GM19397 (cell line): ENCODE measurements around the gene DENND1A.
"Not testable (repeated sequence)": the region's sequence is repeated elsewhere in the genome, so short reads cannot be mapped to it uniquely, and the experiment has no call there.

ENCODE experiments used
- ATAC-seq: cut with Tn5 transposase; IDR thresholded peaks from one replicate; pipeline ENCODE4 v1.9.1; 2021; ENCODE audit warnings: mild to moderate bottlenecking, moderate library complexity; ENCODE audit not compliant: unreplicated experiment

Gene DENND1A

DNA sequence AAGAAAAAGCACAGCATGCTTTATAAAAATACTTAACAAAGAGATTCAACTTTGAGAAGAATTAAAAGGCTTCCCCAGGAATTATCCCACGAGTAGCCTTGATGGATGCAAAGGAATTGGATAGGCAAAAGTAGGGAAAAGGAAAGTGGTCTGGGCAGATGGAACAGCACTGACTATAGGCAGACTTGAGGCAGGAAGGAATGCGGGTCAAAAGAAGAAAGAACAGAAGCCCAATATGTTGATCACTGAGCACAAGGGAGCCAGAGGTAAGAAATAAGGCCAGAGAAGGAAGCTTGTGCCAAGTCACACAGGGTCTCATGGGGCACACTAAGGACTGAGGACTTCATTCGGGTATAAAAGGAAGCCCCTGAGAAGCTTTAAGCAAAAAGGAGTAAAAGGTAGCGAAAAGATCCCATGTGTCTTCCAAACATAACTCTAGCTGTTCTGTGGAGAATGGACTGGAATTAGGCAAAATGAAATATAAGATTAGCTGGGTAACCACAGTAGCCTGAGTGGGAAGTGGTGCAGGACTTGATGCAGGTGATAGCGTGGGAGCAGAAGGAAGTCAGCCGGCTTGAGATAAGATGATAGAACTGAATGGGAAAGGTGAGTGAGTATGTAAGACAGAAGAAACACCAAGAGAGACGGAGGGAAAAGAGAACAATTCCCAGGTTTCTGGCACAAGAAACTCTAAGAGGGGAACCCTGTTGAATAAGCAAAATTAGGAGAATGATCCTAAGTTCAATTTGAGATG is 106.6 kb downstream of the DENND1A start:
- ATAC-seq, result no peak

DNA sequence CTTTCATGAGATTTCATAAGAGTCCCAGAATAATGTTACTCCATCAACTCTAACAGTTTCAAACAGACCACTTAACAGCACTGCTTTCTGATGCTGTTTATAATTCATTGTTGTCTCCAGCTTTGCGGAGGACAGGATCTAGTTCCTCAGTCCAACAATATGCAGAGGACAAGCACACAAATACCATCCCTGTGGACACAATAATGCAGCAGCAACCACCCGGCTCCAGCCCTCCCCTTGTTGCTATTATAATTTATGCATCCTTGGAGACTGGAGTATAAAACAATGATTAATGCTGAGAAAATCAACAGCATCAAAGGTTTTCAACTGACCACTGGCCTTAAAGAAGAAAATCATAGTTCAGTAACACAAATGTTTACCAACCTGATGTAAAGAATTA is 108.3 kb downstream of the DENND1A start:
- no peak for ATAC-seq

DNA sequence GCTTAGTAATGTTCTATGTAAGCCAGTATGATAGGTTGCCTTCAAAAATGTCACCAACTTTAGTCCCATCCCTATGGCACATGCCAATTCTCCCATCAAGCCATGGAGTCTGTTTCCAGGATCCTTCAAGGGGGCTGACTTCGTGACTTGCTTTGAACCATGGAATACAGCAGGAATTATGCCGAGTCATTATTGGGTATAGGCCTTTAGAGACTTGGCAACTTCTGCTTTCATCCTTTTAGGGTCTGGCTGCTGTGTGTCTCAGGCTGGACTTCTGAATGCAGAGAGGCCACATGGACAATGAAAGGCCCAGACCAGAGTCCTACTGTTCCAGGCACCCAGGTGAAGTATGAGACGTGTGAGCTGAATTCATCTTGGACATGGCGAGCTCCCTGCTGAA is 109.8 kb downstream of the DENND1A start:
- ATAC-seq, result no peak

DNA sequence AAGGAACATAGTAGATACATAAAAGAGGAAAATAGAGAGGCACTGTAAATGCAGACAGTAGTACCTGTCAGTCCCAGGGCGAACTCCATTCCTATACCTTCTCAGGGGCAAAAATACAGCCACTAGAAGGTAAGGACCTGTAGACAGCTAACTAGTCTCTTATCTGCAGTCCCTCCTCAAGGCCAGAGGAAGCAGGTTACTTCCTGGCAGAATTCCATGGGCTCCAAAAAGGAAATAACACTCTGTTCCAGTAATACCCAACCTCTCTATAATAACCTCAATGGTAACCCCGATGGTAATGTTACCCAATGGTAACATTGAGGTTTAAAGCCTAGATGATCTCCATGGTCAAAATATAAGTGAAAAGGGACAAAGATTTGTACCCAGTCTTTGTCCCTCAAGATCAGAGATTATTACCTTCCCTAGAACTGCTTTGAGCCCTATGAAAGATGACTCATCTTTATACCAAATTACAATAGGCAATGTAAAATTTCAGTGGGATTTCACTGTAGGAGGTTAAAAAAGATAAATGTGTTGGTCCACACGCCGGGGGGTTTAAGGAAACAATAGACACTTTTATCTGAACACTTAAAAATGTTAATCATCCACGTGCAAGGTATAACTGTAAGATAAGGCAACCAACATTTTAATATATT is 113.0 kb downstream of the DENND1A start:
- no peak for ATAC-seq

DNA sequence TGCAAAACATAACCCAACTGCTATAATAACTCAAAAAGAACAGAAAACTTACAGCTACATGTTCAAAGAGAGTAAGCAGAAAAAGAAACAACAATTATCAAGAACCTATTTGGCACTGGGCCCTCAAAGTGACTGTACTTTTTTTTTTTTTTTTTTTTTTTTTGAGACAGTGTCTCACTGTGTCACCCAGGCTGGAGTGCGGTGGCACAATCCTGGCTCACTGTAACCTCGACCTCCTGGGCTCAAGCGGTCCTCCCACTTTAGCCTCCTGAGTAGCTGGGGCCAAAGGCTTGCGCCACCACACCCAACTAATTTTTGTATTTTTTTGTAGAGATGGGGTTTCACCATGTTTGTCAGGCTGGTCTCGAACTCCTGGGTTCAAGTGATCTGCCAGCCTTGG is 114.1 kb downstream of the DENND1A start:
- ATAC-seq, result not testable (repeated sequence)

DNA sequence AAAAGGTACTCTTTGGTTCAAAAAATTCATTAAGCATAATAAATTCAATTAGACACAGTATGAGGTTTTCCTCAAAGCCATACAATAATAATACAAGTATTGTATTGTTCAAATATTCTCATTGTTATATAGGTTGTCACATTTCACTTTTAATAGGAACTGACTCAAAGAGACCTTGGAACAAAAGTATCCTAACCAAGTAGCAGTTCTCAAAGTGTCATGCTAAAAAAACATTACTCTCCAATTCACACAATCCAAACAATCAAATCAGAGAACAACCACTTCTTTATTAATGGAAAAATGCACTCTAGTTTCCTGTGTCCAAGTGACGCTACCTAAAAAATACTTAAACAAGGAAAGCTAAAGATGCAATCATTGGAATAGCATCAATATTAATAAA is 115.4 kb downstream of the DENND1A start:
- no peak for ATAC-seq

DNA sequence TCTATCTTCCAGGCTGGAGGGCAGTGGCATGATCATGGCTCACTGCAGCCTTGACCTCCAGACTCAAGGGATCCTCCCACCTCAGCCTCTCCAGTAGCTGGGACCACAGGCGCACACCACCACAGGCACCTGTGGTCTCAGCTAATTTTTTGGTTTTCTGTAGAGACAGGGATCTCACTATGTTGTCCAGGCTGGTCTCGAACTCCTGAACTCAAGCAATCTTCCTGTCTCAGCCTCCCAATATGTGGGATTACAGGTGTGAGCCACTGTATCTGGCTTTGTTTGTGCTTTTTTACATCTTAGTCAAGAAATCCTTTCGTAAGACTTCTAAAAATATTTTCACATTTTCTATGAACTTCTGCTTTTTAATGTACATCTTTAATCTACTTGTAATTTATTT is 116.9 kb downstream of the DENND1A start:
- no peak for ATAC-seq

DNA sequence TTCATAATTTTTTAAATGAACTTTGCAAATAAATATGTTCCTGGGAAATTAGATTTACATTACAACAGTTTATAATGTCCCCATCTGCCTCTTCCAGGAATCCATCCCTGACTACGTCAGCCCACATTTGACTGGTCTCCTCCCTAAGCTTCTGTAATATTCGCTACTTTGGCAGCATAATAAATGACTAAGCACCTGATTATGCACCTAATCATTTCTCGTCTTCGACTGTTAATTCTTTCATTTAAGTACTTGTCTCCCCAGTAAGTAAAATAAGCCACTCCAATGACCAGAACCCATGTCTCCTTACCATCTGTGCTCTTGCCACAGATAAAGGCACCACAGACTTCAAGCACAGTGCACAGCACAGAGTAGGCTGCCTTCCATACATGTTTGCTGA is 122.7 kb downstream of the DENND1A start:
- ATAC-seq, result no peak

DNA sequence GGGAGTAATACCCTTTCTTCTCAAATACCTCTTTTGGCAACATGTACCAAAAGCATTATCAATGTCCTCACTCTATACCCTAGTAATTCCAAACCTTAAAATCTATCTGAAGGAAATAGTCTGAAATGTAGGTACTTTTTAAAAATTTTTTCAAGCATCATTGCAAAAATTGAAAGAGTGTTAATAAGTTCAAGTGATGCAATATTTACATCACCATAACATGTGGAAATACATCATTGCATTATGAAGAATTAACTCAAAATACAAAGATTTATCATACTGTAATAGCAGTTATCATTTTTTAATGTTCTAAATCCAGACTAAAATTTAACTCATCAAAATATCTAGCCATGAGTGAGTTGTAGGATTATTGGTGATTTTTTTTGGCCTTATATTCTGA is 123.1 kb downstream of the DENND1A start:
- no peak for ATAC-seq

DNA sequence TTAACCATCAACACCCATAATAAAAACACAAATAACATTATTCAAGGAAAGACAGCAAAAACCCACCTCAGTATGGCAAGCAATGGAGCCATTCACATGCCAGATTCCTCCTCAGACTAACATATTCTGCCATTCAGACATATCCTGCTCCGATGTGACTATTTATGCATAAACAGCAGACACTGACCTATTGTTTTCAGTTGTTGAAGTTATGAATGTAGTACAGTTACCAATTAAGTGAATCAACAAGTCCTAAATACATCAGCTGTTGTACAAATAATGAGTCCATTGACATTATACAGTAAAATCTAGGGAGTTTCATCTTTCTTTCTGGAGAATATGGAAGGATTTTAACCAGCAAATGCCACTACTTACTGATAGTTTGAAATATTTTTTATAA is 131.7 kb downstream of the DENND1A start:
- no peak for ATAC-seq

DNA sequence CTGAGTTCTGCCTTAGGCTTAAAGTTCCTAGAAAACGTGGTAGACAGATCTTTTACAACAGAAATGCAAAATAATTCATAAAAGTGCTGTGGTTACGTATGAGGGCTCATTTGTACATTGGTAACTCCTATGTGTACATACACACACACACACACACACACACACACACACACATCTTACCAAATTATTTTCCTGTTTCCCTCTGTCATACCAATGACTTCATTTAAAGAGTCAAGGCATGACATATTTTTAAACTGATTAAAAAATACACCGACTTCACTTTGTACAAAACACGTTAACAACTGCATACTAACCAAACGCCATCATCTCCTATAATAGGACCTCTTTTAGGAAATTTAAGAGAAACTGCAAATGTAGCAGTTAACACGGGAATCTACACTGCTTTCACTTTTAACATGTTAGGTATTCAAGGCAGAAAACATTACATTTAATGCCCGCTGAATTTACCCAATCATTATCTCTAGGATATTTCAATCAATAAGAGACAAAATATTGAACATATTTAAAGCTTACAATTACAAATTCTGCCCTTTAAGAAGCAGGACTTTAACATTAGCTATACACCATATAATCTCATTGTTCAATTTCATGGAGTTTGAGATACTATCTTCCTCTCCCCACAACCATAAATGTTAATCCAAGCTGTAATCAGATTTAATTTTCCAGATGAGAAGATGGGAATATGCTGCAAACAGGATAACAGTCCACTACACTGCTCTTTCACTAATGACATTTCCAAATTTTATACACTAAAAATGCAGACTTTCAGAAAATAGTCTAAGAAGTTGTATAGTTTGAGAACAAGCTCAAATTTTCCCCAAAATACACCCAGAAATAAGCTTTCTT is 133.1 kb downstream of the DENND1A start:
- no peak for ATAC-seq

DNA sequence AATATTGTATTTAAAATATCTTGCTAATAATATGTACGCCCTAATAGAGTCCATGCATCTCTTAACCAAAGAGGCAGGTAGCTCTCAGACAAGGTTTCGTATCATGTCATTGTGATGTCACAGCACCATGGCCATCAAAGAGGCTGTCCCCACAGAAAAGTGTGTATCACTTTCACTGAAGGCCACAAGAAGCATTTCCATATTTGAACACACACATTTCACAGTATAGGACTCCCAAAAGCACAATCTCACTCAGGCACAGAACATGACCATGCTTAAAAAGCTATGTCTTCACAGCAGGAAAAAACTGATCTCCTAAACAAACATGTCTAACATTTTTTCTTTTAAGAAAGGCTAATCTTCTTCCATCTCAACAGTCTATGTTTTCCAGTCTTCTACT is 133.8 kb downstream of the DENND1A start:
- no peak for ATAC-seq

DNA sequence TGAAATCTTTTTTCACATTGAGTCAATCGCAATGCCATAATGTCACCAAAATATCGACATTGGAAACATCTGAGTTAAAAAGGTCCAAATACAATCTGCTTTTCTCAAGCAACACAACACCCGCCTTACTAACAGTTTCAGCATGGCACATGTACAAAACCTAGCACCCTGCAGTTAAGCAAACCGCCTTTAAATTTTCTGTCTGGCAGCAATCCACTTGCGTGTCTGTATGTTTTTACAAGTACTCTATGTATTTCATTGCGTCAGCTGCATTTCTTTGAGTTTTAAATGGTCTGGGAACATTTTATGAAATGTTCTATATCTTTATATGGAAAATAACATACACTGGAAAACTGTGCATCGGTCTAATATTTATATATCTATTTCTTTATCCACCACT is 134.6 kb downstream of the DENND1A start:
- no peak for ATAC-seq

DNA sequence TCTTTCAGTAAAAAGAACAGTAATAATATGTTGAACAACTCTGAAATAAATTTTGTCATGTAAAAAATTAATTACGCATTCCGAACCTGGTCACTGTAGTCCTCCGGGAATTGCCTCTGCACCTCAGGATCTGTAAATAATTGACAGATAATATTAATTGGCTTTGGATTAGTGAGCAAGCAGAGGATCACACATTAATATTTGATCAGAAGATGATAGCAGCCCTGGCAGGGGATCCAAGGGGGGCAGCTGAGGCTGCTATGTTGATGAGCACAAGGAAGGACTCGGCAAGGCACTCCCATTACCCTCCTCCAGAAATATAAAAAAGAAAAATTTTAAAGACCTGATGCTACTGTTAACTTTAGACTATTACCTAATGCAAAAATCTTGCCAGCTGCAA is 137.4 kb downstream of the DENND1A start:
- no peak for ATAC-seq

DNA sequence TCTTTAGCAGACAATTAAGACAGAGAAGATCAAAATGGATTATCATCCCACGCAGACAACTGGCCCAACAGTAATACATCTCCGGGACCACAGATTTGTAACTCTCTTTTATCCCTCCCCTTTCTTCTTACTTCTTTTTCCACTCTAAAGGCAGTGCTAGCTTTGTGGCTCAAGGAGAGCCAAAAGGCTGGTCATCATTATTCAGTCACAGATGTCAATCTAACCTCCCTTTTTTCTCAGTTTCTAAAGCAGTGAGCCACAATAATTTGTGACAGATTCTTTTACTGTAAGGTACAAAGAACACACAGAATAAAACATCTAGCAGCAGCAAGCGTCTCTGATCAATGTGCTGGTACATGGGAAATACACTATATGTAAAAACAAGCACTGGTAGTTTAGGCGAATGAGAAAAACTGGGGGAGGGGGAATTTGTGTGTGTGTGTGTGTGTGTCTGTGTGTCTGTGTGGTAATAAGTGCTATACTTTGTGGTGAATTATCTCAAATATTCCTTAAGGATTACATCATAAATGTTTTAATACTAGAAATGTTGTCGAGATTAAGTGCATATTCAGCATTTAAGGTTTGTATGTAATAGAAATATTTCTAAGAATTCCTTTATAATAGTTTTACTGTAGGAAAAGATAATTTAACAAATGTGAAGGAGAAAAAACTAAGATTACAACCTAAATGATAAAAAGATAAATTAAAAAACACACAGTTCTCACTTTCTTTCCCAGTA is 140.2 kb downstream of the DENND1A start:
- no peak for ATAC-seq

DNA sequence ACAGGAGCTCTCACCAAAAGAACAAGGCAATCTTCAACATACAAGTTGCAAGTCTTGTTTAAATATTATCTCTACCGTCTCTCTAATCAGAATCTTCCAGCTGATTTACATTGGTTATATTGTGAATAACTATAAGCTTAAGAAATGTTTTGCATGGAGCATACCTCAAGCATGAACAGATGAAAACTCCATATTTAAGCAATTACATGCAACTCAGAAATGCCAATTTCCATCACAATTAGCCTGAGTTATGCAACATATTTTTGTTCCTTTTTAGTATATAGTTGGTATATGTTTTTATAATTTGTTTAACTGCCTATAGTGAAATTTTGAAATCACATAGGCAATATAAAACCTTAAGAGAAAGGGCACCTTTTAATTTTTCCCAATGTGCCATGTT is 142.5 kb downstream of the DENND1A start:
- ATAC-seq, result no peak

DNA sequence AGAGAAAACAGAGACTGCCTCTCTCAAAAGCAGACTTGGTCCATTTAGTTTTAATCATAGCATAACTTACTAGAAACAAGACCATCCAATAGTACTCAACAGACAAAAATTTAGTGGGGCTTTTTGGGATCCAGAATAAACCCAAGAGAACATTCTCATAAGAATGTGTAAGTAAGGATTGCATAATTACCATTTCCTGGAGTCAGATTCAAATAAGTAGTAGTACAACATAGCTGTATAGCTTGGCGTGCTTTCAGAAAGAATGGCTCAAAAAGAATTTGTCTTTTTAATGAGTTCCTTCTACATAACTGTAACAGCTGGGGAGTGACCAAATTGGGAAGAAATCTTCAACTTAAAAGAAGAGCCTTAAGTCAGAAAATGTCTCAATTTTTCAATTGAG is 145.4 kb downstream of the DENND1A start:
- no peak for ATAC-seq

DNA sequence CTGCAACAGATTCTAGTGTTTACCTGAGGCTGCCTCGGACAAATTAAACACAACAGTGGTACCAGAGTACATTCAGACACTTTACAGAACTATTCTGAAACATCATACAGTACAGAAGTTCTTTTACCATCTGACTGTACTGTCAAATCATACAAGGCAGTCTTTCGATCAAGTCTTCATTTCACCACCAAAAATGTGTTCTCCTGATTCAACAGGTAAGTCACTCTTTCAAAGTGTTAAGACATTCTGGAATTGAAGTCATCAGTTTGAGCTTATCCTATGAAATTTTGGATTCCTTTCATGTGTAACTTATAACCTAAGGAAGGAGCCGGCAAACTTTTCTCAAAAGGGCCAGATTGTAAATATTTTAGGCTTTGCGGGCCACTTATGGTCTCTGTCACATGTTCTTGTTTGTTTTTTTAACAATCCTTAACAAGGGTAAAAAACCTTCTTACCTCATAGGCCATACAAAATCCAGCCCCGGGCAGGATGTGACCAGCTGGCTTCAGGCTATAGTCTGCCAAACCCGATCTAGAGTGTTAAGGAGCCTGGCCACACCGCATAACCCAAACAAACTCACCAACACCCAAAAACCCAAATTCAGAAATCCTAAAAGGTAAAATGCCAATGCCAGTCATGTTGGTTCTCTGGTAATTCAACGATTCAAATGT is 151.6 kb downstream of the DENND1A start:
- ATAC-seq, result no peak

DNA sequence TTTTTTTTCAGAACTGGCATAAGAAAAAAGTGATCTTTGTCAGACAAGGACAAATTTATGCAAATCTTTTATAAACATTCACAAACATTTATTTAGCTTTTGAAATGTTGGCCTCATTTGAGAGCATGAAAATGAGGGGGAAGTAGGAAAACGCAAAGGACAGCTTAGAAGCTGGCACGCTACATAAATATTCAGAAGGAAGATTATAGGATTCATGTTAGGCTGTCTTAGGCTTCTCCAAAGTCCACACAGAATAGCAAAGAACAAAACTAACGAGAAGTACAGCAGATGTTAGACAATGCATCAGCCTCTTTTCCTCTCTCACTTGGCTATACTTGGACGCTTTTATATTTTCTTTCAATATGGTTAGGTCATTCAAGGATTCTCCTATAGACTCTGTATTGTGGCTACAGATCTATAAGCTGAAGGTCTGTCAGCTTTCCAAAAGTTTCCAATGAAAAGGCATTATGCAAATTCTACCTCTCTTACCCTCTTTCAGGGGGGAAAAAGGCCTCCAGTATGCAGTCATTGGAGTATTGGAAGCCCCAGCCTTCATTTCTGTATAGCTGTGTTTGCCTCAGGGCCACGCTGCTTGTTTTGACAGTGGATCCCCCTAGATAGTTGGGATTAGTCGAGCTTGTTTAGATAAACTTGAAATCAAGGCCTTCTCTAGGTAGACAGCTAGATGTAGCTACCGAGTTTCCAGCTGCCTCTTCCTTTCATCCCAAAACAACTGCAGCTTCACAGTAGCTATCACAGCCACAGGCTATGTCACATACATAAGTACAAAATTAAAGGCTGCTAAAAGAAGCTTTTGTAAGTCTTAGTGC is 153.0 kb downstream of the DENND1A start:
- no peak for ATAC-seq
